Kidney tubule cell (primary cell): ENCODE measurements around the gene SNRNP25.
A peak's percentile ranks its signal among the peaks of the same experiment; 100 is the strongest.
"Not testable (repeated sequence)": the region's sequence is repeated elsewhere in the genome, so short reads cannot be mapped to it uniquely, and the experiment has no call there.

Source experiments
- DNase-seq: peaks from one replicate; pipeline ENCODE4 v3.0.0-alpha.2; 2018; ENCODE audit warnings: low spot score

SNRNP25 gene

DNA sequence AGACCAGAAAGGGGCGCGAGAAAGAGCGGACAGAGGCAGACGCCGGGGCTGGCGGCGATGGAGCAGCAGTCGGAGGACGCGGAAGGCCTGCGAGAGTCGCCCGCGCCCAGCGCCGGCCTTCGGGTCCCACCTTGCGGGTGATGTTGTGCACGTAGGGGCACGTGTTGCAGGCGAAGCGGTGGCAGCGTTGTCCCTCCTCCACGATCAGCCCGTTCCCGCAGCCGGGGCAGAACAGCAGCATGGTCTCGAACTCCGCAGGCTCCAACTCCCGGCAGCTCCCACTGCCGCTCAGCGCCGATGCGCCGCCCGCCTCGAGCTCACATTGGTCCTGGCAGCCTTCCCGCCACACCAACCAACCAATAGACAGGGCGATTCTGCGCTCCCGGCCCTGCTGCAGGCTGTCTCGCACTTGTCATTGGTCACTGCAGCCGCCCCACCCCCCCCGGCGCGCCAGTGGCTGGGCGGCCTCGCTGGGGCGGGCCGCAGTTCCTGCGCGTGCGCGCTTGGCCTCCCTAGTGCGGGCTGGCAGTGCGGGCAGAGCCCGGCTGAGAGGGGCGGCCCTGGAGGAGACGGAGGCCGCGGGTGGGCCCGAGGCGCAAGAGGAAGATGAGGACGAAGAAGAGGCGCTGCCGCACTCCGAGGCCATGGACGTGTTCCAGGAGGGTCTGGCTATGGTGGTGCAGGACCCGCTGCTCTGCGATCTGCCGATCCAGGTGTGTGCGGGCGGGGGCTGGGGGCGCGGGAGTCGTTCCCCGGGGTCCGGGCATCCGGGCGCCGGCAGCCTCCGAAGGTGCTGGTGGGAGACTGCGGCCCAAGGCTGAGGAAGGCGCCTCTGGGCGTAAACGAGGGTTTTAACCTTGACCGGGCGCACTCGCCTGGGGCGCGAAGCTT lies at the start of gene SNRNP25, which contains the start of gene POLR3K:
TSS of gene SNRNP25 (plus strand) at position 483 of the 891 bp plus-strand sequence. CDS start at position 672, 189 bp downstream.
TSS of gene POLR3K (minus strand) at position 263 of the 891 bp plus-strand sequence. CDS start at position 241, 22 bp downstream.
- DNase-seq: peak; percentile 98

DNA sequence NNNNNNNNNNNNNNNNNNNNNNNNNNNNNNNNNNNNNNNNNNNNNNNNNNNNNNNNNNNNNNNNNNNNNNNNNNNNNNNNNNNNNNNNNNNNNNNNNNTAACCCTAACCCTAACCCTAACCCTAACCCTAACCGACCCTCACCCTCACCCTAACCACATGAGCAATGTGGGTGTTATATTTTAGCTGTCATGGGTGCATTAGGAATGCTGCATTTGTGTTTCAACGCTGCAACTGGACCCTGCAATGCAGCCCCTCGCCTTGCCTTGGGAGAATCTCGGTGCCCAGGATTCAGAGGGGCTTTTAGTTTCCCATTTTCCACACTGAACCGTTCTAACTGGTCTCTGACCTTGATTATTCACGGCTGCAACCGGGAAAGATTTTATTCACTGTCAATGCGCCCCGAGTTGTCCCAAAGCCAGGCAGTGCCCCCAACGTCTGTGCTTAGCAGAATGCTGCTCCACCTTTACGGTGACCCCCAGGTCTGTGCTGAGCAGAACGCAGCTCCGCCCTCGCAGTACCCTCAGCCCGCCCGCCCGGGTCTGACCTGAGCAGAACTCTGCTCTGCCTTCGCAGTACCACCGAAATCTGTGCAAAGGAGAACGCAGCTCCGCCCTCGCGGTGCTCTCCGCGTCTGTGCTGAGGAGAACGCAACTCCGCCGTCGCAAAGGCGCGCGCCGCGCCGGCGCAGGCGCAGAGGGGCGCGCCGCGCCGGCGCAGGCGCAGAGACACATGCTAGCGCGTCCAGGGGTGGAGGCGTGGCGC lies 43.5 kb upstream of the SNRNP25 start:
- DNase-seq: no peak

DNA sequence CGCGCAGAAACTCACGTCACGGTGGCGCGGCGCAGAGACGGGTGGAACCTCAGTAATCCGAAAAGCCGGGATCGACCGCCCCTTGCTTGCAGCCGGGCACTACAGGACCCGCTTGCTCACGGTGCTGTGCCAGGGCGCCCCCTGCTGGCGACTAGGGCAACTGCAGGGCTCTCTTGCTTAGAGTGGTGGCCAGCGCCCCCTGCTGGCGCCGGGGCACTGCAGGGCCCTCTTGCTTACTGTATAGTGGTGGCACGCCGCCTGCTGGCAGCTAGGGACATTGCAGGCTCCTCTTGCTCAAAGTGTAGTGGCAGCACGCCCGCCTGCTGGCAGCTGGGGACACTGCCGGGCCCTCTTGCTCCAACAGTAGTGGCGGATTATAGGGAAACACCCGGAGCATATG lies 42.9 kb upstream of the SNRNP25 start:
- DNase-seq: not testable (repeated sequence)

DNA sequence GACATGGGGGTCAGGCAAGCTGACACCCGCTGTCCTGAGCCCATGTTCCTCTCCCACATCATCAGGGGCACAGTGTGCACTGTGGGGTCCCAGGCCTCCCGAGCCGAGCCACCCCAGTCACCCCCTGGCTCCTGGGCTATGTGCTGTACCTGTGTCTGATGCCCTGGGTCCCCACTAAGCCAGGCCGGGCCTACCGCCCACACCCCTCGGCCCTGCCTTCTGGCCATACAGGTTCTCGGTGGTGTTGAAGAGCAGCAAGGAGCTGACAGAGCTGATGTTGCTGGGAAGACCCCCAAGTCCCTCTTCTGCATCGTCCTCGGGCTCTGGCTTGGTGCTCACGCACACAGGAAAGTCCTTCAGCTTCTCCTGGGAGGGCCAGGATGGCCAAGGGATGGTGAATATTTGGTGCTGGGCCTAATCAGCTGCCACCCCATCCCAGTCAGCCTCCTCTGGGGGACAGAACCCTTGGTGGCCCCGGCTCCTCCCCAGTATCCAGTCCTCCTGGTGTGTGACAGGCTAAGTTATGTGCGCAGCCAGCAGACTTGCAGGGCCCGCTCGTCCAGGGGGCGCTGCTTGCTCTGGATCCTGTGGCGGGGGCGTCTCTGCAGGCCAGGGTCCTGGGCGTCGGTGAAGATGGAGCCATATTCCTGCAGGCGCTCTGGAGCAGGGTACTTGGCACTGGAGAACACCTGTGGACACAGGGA lies 36.4 kb upstream of the SNRNP25 start:
- DNase-seq: not testable (repeated sequence)

DNA sequence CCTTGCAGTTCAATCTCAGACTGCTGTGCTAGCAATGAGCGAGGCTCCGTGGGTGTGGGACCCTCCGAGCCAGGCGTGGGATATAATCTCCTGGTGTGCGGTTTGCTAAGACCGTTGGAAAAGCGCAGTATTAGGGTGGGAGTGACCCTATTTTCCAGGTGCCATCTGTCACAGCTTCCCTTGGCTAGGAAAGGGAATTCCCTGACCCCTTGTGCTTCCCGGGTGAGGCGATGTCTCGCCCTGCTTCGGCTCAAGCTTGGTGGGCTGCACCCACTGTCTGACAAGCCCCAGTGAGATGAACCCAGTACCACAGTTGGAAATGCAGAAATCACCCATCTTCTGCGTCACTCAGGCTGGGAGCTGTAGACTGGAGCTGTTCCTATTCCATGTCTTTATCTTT lies 32.7 kb upstream of the SNRNP25 start:
- DNase-seq: not testable (repeated sequence)

DNA sequence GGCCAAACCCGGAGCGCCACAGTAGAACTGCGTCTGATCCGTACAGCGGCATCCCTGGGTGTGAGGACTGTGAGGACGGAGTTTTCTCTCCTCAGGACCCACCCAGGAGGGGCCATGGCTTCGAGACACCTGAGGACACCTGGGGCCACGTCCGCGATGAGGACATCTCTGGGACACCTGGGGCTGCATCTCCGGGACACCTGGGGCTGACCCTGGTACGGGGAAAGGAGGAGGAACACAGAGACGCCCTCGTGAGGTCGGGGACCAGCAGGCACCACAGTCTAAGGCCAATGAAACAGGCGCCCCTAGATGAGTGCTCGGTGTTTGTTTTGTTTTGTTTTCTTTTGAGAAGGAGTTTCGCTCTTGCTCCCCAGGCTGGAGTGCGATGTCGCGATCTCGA lies 29.5 kb upstream of the SNRNP25 start:
- not testable (repeated sequence) for DNase-seq

DNA sequence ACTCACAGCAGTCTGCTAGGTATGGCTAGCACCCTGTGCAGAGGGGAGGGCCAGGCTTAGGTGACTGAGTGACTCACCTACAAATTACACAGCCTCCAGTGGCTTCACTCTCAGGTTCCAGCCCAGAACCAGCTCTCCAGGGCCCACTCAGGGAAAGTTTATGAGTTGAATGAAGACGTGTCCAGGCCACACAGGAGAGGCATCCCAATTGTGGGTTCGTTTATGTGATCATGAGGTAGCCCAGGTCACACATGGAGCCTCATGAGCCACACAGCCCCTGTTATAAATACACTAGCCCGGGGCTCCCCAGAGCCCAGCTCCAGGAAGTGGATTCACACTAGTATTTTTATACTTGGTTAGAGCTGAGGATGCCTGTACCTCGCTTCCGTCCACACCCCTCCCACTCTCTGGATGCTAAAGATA lies 27.7 kb upstream of the SNRNP25 start:
- not testable (repeated sequence) for DNase-seq

DNA sequence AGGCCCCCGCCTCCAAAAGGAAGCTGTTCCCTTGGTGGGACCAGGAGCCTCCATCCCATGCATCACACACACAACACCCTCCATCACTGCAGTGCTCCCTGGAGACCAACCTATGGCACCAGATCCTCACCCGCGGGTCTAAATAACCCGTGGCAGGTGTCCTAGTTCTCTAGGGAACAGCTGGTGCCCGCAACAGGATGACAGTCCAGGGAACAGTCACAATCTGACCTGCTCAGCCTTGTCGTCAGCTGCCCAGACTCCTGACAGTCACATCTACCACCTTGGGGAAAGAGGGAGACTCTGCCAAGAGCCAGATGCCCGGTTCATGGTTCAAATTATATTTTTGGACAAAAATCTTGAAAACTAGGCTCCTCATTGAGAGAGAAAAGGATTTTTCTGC lies 23.0 kb upstream of the SNRNP25 start:
- not testable (repeated sequence) for DNase-seq

DNA sequence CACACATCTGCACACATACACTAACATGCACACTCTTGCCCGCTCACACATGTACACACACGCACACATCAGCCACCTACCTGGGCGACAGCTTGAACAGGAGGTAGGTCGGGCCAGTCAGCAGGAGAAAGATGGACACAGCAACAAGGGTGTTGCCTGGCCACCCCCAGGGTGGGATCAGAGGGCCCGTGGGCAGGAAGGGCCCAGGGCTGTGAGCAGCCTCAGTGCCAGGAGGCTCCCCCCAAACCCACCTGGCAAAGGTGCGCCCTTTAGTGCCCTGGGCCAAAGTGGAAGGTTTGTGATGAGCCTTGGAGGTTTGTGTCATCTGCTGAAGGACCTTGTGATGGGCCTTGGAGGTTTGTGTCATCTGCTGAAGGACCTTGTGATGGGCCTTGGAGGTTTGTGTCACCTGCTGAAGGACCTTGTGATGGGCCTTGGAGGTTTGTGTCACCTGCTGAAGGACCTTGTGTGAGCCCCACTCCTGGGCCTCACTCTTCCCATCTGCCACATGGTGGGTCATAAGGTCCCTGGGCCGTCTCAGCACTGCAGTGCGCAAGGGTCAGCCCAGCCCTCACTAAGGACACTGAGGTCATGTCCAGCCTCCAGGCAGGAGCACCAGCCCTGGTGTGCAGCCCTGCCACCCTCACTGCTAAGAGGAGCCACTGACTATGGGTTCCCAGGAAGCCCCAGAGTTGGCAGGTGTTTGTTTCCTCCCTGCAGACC lies 20.3 kb upstream of the SNRNP25 start:
- not testable (repeated sequence) for DNase-seq

DNA sequence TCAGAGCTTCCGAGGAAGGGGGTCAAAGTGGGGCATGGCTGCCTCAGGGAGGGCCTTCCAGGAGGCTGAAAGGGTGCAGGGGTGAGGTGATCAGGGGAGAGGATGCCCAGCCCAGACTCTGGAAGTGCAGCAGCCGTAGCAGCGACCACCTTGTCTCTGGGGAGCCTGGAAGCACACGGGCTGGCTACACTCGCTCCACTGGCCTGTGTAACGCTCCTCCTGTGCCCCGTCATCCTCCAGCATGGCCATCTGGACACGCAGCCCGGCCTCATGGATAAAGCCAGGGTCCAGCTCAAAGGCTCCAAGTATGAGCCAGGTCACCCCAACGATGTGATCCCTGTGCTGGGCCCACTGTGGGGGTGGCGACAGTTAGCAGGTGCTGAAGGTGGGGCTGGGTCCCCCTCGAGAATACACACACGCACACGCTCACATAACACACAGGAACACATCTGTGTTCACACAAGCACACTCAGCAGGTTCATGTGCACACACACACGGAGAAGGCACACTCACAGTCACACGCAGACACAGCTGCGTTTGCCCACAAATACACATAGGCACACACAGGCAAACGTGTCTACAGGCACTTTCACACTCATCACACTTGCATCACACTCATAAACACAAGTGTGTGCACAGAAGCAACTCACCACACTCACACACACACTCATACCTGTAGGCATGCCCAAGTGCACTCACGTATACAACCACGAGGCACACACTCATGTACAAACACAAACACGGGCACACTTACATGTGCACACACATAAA lies 19.6 kb upstream of the SNRNP25 start:
- no peak for DNase-seq

DNA sequence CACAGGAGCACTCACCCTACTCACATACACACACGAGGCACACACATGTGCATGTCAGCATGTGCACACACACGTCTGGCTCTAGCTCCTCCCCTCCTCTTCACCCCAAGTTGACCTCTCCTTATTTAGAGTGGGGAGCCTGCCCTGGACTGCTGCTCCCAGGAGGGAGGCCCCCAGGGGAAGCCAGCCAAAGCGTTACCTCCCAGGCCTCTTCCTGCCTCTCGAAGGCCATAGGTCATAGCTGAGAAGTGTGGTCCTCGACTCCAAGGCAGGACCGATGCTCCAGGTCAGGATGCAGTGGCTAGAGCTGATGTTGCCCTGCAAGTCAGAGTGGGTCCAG lies 19.0 kb upstream of the SNRNP25 start:
- no peak for DNase-seq

DNA sequence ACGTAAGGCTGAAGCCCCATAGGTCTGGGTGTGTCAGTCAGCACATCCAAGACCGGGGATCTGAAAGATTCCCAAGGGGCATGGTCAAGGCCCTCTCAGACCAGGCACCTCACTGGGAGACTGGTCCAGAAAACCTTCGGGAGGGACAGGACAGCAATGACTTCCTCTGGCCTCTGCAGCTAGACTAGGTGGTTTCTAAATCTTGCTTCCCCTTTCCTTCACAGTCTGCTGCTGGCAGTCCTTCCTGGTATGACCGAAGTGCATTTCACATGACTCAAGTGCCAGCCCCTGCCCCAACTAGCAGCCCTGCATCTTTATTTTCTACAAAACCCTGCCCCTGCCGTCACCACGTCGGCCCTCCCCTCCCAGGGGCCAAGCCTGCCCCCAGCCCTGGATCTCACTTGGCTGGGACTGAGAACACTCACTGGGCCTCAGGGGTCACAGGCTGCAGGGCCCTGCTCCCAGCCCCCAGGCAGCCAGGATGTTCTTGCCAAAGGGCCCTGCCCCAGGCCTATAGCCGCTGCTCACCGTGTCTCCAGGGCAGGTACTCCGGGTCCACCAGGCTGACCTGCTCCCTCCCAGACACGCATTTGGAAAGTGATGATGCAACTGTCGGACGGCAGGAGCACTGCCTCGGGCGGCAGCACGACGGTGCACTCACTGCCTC lies 18.5 kb upstream of the SNRNP25 start:
- peak; percentile 30 for DNase-seq

DNA sequence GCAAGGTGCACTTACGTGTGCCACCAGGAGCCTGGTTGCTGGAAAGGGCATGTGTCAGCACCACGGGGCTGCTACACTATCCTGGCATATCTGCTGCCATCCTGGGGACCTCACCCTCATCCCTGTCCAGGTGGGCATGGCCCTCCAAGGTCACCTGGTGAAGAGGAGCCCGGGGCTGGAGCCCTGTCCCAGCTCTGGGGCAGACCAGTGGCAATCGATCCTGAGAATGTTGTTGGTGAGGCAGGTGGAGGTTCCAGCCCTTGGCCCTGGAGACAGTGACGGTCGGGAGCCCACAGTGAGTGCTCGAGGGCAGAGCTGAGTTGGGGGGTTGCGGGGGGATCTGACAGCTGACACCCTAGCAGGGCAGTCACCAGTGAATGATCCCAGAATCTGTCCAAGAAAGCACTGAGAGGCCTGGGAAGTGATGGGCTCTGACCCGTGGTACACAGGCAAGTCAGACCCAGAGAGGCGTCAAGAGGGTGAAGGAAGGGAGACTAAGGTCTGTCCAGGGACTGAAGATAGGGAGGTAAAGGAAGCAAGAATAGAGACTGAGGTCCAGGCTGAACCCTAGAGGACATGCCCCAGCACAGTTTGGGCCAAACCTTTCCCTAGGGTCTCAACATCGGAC lies 17.8 kb upstream of the SNRNP25 start:
- no peak for DNase-seq

DNA sequence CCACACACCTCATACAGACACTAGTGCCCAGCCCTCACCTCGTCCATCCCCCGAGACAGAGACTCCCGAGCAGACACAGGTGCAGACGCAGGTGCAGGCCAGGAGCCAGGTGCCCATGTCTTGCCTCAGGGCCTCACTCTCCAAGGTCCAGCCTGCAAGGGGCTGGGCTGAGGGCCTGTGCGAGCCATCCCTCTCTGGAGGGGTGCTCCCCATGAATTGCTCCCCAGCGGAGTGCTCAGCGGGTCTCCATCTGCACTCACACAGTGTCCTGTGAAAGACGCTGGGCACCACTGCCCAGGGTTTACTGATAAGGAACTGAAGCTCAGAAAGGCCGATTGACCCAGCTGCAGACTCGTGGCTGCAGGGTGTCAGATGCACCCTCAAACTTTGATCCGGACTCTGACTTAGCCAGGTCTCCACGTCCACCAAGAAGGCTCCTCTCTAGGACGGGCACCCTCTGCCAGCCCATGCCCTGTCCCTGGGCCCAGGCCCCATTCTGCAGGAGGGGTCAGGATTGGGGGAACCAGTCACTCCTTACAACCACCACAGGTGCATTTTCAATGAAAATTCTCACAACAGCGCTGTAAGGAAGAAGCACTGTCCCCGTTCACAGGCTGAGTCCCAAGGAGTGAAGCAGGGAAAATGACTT lies 17.2 kb upstream of the SNRNP25 start:
- no peak for DNase-seq

DNA sequence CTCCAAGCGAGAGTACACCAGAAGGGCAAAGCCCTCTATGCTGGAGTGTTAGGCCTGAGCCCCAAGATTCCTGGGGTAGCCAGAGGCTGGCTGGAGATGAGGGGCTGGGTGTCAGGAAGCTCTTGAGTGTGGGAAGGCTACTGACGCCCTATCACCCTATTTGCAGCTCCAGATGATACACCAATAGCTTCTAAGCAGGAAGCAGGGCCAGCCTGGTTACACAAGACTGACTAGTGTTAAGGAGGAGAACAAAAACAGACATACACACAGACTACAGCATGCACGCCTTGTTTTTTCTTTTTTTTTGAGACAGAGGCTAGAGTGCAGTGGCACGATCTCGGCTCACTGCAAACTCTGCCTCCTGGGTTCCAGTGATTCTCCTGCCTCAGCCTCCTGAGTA lies 16.1 kb upstream of the SNRNP25 start:
- no peak for DNase-seq

DNA sequence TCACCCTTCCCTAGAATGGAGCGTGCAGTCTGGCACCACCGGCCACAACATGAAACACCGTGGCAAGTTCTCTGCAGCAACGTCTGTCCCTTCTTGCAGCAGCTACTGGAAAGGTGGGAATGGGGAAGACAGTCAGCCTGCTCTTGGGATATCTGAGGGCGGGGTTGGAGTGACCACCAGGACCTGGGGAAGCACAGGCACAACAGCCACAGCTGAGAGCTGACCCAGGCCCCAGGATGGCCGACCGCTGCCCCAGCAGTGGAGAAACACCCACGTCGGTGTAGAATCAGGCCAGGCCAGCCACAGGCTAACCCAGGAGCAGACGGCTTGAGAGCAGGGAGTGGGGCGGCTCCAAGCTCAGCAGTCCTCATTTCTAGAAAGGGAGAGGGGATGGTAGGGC lies 15.4 kb upstream of the SNRNP25 start:
- not testable (repeated sequence) for DNase-seq

DNA sequence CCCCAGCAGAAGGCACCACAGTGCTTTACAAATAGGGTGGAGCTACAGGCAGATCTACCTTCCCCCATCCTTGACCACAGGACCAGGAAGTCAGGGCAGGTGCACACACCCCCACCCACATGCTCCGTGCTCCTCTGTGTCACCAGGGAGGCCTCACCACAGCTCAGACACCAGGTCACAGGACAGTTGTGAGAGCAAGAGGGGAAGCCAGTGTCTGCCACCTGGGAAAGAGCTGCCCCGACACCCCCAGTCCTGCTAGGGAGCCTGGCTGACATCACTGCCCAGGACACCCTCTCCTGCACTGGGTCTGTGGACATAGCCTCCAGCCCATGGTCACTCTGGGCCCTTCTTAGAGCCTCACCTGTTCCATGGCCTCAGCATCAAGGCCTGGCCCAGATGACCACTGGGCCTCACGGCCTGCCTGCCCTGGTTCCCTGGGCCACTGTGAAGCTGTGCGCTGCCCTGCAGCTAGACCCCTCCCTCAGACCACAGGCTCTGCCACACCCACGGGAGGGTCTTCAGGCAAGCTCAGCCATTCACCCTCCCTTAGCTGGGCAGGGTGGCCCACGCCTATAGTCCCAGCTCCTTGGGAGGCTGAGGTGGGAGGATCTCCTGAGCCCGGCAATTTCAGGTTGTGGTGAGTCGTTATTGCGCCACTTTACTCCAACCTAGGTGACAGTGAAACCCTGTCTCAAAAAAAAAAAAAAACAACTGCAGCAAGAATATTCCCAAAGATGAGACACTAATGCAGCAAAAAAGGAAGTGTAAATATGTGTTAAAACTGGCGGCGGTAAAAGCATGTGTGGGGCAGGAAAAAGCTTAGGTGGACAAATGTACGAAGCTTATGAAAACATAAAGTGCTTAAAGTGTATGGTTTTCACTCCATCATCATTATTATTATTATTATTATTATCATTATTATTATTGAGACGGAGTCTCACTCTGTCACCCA lies 14.4 kb upstream of the SNRNP25 start:
- DNase-seq: peak; percentile 89

DNA sequence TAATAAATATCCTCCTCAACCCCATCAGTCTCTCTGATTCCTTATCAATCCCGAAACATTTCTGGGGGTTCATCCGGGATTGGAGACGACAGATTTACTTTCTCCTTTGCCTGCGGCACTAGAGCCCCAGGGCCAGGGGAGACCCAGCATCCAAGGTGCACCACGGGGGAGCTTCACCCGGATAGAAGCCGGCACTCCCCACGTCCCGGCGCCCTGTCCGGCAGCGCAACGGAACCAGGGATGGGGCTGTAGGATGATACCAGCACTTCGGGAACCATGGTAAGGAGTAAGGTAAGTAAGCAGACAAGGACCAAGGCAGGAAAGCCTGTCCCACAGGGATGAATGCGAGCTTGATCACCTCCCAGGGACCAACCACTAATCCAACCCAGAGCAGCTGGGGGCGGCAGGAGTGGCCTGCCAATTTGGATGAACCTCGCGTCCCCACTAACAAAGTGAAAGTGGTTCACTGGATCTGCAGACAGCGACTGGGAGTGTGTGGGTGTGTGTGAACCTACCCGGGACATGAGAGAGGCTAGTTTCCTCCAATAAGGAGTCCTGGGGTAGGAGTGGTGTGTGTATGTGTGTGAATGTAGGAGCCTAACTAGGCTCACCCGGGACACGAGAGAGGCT lies 12.1 kb upstream of the SNRNP25 start:
- no peak for DNase-seq
